ENCODE data around the gene CFAP97D2.
"Not testable (repeated sequence)": the region's sequence is repeated elsewhere in the genome, so short reads cannot be mapped to it uniquely, and the experiment has no call there.

Gene CFAP97D2

GRCh38 chr13:114231886-114232285 lies 52.8 kb downstream of the CFAP97D2 start:
- no peak for DNase-seq (ENCODE audit: low read depth in 1 of 2, low spot score in 1 of 2)

- no peak for DNase-seq (ENCODE audit: low read depth in 1 of 2, low spot score in 1 of 2)
Observed at GRCh38 chr13:114234266-114234644, 55.2 kb downstream of the CFAP97D2 start.

- DNase-seq (ENCODE audit: low read depth in 1 of 2, low spot score in 1 of 2) = peak; percentile 65 to 87
Observed at GRCh38 chr13:114234645-114235421, 55.8 kb downstream of the CFAP97D2 start, which contains the start of gene CDC16. TSS of gene CDC16 (plus strand) at chr13:114234897. CDS start at chr13:114235085, 188 bp downstream.

- no peak for DNase-seq (ENCODE audit: low read depth in 1 of 2, low spot score in 1 of 2)
Observed at GRCh38 chr13:114235697-114236096, 56.6 kb downstream of the CFAP97D2 start.

GRCh38 chr13:114236227-114236626 lies 57.2 kb downstream of the CFAP97D2 start:
- DNase-seq (ENCODE audit: low read depth in 1 of 2, low spot score in 1 of 2) = no peak

GRCh38 chr13:114237415-114238112 lies 58.5 kb downstream of the CFAP97D2 start:
- DNase-seq (ENCODE audit: low read depth in 1 of 2, low spot score in 1 of 2) = no peak

- no peak for DNase-seq (ENCODE audit: low read depth in 1 of 2, low spot score in 1 of 2)
Observed at GRCh38 chr13:114241918-114242317, 62.9 kb downstream of the CFAP97D2 start.

- no peak for DNase-seq (ENCODE audit: low read depth in 1 of 2, low spot score in 1 of 2)
Observed at GRCh38 chr13:114243971-114244370, 64.9 kb downstream of the CFAP97D2 start.

GRCh38 chr13:114244637-114245036 lies 65.6 kb downstream of the CFAP97D2 start:
- DNase-seq (ENCODE audit: low read depth in 1 of 2, low spot score in 1 of 2) = no peak

GRCh38 chr13:114248011-114248410 lies 69.0 kb downstream of the CFAP97D2 start:
- no peak for DNase-seq (ENCODE audit: low read depth in 1 of 2, low spot score in 1 of 2)

- no peak for DNase-seq (ENCODE audit: low read depth in 1 of 2, low spot score in 1 of 2)
Observed at GRCh38 chr13:114249077-114249476, 70.0 kb downstream of the CFAP97D2 start.

GRCh38 chr13:114251639-114252440 lies 72.8 kb downstream of the CFAP97D2 start:
- not testable (repeated sequence) for DNase-seq (ENCODE audit: low read depth in 1 of 2, low spot score in 1 of 2)

GRCh38 chr13:114256547-114256946 lies 77.5 kb downstream of the CFAP97D2 start:
- no peak for DNase-seq (ENCODE audit: low read depth in 1 of 2, low spot score in 1 of 2)

- no peak for DNase-seq (ENCODE audit: low read depth in 1 of 2, low spot score in 1 of 2)
Observed at GRCh38 chr13:114257014-114257413, 78.0 kb downstream of the CFAP97D2 start.

- no peak for DNase-seq (ENCODE audit: low read depth in 1 of 2, low spot score in 1 of 2)
Observed at GRCh38 chr13:114258589-114258988, 79.5 kb downstream of the CFAP97D2 start.

GRCh38 chr13:114259374-114259773 lies 80.3 kb downstream of the CFAP97D2 start:
- no peak for DNase-seq (ENCODE audit: low read depth in 1 of 2, low spot score in 1 of 2)

- DNase-seq (ENCODE audit: low read depth in 1 of 2, low spot score in 1 of 2) = no peak
Observed at GRCh38 chr13:114259974-114260373, 80.9 kb downstream of the CFAP97D2 start.

GRCh38 chr13:114260814-114261213 lies 81.8 kb downstream of the CFAP97D2 start:
- no peak for DNase-seq (ENCODE audit: low read depth in 1 of 2, low spot score in 1 of 2)

- DNase-seq (ENCODE audit: low read depth in 1 of 2, low spot score in 1 of 2) = no peak
Observed at GRCh38 chr13:114261328-114261965, 82.4 kb downstream of the CFAP97D2 start.

GRCh38 chr13:114263578-114263977 lies 84.5 kb downstream of the CFAP97D2 start:
- DNase-seq (ENCODE audit: low read depth in 1 of 2, low spot score in 1 of 2) = no peak

- DNase-seq (ENCODE audit: low read depth in 1 of 2, low spot score in 1 of 2) = not testable (repeated sequence)
Observed at GRCh38 chr13:114264313-114264712, 85.3 kb downstream of the CFAP97D2 start.
